A673 (cell line): ENCODE results near the gene IFT27.

Experiments
- CTCF ChIP-seq: fragments of 300-800, 200-600 bp; sonication (generic); conservative IDR thresholded peaks from 2 replicates; pipeline ENCODE4 v1.5.1; 2017; ENCODE audit warnings: low read depth, mild to moderate bottlenecking, antibody characterized with exemption, low read length, moderate library complexity, mixed read lengths
- EZH2 ChIP-seq: fragments of 200-600 bp; sonication (generic); IDR thresholded peaks from 2 replicates; pipeline ENCODE4 v1.6.1; 2017; ENCODE audit warnings: borderline replicate concordance, low read depth, mild to moderate bottlenecking, mixed read lengths, antibody characterized with exemption, low read length; ENCODE audit not compliant: poor library complexity, severe bottlenecking

DNA sequence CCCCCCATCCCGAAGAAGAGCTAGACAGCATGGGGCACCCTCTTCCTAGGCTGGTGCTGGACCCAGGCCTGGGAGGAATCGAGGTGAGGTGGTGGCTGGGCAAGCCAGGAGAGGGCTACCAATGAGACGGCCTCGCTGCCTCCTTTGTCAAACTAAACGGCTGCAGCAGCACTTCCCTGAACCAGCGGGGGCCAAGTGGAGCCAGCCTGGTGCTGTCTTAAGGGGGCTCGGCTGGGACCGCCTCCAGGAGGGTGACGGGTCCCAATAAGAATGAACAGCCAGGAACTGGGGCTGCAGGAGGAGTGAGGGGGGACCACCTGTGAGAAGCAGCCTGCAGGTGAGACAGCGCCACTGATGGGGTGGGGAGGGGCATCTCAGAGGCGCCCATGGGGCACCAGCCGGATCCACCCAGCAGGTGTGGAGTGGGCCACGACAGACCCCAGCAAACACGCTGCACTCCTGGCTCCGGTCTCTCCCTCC lies 17.1 kb downstream of the IFT27 start:
- TF ChIP-seq EZH2 (no peak), CTCF (no peak)
